Activated CD8-positive, alpha-beta memory T cell treated with anti-CD3 and anti-CD28 coated beads, Interleukin-2, amount 50 U/mL, for 48 hours (primary cell): ENCODE measurements around the gene VSIG8.

Experiments used
- DNase-seq: peaks from one replicate; pipeline ENCODE4 v3.0.0-alpha.2; 2020

VSIG8 gene

DNA sequence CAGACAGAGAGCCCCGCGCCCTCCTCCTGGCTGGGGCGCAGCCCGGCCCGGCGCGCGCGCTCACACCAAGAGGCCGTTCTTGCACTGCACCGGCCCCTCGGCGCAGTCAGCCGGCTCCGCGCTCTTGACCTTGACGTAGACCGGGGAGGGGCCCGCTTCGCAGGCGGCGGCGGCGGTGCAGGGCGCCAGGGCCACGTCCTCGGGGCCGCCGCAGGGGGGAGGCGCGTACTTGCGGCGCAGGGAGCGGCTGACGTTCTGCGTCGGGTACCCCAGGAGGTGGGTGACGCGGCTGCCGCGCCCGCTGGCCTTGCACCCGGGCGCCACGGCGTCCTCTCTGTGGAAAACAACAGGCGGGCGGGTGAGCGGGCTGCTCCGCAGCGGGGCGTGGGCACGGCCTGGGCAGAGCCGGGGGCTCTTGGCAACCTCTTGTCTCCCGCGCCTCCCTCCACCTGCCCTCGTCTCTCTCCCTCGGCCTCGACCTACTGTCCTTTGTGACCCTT, 7.7 kb downstream of the VSIG8 start:
- DNase-seq, result peak; percentile 88

DNA sequence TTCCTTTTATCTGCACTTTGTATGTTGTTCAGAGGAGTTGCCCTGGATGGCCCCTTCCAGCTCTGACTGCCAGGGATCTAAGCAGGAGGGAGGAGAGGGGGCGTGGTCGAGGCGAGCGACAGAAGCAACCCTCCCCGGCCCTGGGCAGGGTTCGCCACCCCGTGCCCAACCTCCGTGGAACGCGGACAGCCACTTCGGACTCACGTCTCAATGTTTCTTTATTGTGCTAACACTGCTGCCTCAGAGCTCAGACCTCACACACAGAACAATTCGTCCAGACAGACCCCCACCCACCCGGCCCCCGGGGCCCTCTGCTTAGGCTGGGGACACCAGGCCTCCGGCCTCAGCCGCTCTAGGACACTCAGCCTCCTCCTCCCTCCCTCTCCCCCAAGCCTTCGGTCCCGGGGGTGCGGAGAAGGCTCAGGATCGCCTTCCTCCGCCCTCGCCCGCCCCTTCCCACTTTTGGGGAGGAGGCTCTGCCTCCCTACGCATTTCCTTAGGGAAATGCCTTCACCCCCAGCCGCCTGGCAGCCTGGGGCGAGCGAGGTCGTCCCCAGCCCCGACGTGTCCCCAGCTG, 8.3 kb downstream of the VSIG8 start:
- DNase-seq, result peak; percentile 64

GRCh38 chr1:159853417-159854115, 8.9 kb downstream of the VSIG8 start:
- no peak for DNase-seq

DNA sequence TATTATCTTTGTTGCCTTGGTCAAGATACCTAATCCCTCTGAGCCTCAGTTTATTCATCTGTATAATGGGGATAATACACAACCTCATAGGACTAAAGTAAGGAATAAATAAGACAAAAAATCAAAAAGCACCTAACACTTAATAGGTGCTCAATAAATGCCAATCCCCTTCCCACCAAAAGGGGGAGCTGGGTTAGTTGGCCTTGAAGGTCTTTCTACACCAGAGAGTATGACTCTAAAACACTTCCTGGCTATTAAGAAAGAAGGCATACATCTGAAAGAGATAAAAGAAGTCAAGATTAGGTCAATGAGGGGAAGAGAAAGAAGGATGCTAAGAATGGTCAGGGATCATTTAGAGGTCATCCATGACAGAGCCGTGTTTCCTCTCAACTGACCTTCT, 11.1 kb downstream of the VSIG8 start:
- DNase-seq, result no peak

- no peak for DNase-seq
Measured at GRCh38 chr1:159849626-159850366, 12.7 kb downstream of the VSIG8 start.

DNA sequence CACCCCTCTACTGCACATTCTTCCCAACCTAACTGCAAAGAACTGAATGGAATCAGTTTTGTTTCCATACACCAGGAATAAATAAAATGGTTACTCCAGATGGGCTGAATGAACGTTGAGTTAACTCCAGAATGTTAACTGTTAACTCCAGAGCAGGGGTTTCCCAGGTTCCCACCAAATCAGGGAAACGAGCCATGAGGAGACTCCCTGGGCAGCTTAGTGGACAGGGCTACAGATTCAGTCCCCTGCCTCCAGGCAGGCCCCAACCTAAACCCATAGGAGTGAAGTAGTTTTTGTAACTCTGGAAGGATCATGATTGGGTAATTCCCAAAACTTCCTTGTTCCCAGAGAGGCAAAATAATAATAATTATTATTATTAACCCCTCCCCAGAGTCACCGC, 14.1 kb downstream of the VSIG8 start:
- no peak for DNase-seq

DNA sequence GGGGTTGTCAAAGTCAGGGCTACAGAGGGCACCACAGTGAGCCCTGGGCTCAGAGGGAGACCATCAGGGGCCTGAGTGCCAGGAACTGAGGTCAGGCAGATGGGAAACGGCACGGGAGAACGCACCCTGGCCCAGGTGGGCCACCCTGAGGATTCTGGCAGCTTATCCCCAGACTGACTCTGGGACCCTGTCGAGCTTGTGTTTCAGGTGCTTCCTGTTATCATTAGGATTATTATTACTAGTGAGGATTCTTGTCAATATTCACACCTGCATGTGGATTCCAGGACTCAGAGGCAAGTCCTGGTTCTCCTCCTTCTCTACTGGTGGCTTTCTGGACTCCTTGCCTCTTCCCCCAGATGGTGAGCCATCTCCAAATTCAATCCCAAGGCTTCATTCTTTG, 15.2 kb downstream of the VSIG8 start:
- DNase-seq, result no peak

- DNase-seq, result no peak
Measured at GRCh38 chr1:159845751-159846629, 16.5 kb downstream of the VSIG8 start.

DNA sequence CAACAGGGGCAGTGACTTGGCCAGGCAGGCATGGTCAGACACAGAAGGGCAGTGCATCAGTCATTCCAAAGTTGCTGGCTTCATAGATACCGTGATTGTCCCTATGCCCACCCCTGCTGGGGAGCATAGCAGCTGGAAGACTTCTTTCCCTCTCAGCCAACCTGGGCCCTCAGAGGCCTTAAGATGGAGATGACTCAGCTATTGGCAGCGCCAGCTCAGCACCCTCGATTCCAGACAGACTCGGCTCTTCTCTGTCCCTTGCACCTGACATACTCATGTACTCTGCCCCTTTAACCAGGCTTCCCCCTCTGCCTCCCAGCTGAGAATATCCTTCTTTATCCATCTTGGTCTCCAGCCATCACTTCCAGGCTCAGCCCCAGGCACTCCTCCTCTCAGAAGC, 19.0 kb downstream of the VSIG8 start:
- no peak for DNase-seq

DNA sequence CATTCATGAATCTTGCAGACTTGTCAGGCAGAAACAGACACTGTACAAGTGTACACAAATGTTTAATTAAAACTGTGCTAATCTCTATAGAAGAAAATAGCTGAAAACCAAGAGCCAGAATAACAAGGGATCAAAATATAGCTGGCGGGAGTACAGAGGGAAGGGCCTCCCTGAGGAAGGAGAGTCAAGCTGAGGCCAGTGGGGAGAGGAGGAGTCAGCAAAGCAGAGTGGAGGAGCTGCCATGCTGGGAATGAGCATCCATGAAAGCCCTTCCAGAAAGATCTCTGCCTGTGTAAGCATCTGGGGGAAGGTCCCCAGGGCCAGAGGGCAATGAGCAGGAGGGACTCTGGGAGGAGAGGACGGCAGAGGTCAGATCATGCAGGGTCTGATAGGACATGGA, 20.7 kb downstream of the VSIG8 start:
- no peak for DNase-seq

DNA sequence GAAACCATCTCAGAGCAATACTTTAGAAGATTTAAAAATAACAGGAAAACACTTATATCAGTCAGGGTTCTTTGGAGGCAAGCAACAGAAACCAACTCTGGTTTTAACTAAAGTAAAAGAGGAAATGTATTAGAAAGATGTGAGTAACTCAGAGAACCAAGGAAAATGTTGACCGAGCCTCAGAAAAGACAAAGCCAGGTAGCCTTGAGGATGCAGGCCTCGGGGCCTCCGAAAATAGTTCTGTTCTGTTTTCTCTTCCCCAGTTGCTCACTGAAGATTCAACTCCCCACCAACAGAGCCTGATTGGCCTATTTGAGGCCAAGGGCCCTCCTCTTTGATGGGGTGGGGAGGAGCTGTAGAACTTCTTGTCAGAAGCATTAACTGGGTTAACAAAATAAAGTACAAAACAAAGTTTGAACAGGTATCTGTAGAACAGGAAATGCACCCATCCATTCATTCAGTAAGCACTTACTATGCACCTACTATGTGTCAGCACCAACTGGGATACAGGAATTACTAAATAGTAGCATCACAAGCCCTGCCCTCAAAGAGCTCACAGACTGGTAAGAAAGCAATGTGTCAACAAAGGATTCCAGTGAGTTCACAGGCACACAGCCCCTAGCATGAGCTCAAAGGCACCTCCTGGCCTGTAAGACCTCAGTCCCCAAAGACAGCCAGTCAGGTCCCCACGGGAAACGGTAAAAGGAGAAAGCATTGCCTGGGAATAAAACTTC, 23.2 kb downstream of the VSIG8 start:
- no peak for DNase-seq

DNA sequence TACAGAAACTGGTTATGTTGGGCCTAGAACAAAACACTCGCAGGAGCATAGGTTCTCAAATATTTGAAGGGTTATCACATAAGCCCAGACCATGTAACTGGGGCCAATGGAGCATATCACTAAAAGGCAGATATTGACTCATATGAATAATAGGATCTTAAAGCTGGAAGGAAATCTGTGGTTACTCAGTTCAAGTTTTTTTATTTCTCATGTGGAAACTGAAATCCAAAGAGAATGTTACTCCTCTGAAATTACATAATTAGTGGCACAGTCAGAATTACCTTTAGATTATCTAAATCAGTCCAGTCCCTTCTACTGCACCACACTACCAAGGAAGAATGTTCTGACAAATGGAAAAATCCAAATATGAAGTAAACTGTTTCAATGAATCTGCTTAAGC, 23.7 kb downstream of the VSIG8 start:
- DNase-seq, result no peak

GRCh38 chr1:159835862-159836525, 26.5 kb downstream of the VSIG8 start:
- no peak for DNase-seq

DNA sequence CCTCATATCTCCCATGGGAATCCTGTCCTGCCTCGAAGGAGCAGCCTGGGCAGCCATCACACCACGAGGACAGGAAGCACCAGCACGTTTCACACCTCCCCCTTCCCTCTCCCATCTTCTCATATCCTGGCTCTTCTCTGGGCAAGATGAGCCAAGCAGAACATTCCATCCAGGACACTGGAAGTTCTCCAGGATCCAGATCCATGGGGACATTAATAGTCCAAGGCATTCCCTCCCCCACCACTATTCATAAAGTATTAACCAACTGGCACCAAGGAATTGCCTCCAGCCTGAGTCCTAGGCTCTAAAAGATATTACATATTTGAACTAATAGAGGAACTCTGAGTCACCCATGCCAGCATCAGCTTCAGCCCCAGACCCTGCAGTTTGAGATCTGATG, 27.1 kb downstream of the VSIG8 start:
- DNase-seq, result no peak

- no peak for DNase-seq
Measured at GRCh38 chr1:159832309-159832708, 30.1 kb downstream of the VSIG8 start.

DNA sequence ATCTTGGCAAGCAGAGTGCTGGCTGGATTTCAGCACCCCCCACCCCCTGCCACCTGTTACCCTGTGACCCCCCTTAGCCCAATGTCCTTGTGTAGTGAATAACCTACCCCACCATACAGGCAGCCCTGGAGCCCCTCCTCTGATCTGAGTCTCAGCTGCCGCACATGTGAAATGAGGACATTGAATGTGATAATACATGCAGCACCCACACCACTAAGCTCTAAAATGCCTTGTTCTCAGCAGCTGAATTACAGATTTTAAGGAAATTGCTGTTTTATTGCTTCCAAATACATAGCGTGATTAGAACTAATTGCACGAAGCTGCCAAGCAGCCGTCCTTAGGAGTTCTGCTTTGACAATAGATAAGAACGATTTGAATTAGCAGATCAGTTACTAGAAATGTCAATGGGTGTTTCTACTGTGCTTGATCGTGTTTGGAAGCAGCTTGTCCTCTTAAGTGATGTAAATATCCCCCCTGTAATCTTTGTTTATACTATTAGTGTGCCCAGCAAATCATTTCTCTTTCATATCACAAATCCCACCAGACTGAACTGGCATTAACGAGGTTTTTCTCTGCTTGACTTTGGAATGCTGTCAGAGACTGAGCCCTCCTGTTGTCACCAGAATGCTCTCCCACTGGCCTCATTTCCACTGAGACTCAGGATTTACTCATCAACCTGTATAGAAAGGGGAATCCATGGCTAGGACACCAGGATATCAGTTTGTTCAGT, 30.9 kb downstream of the VSIG8 start:
- DNase-seq, result no peak

DNA sequence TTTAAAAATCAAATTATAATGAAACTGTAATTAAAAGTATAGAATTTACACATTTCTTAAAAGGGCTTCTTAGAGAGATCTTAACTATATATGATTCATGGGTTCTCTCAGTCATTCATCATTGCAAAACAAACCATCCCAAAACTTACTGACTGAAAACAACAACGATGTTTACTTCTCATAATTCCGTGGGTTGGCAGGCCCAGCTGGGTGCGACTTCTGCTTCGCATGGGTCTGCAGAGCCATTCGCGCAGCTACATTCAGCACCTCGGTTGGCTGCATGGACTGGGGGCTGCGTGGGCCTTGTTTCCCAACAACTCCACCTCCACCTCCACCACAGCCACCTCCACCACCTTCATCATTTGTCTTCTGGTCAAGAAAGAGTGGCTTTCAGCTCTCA, 31.7 kb downstream of the VSIG8 start:
- no peak for DNase-seq

GRCh38 chr1:159829822-159830465, 32.5 kb downstream of the VSIG8 start:
- DNase-seq, result no peak

GRCh38 chr1:159829273-159829634, 33.2 kb downstream of the VSIG8 start:
- no peak for DNase-seq

- DNase-seq, result no peak
Measured at GRCh38 chr1:159828581-159829272, 33.7 kb downstream of the VSIG8 start.
